ENCODE results near the gene PI16.

The PI16 gene

GRCh38 chr6:36924778-36925374 is 29.7 kb upstream of the PI16 start:
- Histone ChIP-seq H3K9ac (ENCODE audit: low read length) (no peak overlapping the region), H3K4me2 (ENCODE audit: low read depth, low read length) (no peak overlapping the region), H2AFZ (ENCODE audit: low read length) (no peak overlapping the region), H3K9me2 (replicated peaks; ENCODE audit: insufficient read depth, low read length) (no peaks in the 10 kb centered on the region), H3K36me3 (replicated peaks; ENCODE audit: insufficient read depth, low read length) (no peaks in the 10 kb centered on the region), H3K4me1 (ENCODE audit: low read length) (no peaks in the 10 kb centered on the region), H3K27me3 (replicated peaks; ENCODE audit: insufficient read depth, low read length) (no peaks in the 10 kb centered on the region), H3F3A (ENCODE audit: insufficient read depth, low read length) (no peaks in the 10 kb centered on the region), H3K27ac (ENCODE audit: low read length) (no peak overlapping the region), H4K20me1 (ENCODE audit: insufficient read depth, low read length) (no peaks in the 10 kb centered on the region), H3K9me3 (replicated peaks; ENCODE audit: insufficient read depth, low read length) (no peaks in the 10 kb centered on the region), H3K4me3 (ENCODE audit: low read length) (no peak overlapping the region), H3K79me2 (ENCODE audit: low read length) (no peaks in the 10 kb centered on the region)
- no peak for TF ChIP-seq CTCF (IDR thresholded peaks at IDR 0.05; ENCODE audit: low read length)
- no peak for TF ChIP-seq EZH2 (optimal IDR thresholded peaks at IDR 0.05; ENCODE audit: low read depth, low read length)
- no peak for TF ChIP-seq EZH2phosphoT487 (IDR thresholded peaks at IDR 0.05; ENCODE audit: low read length)
- no peak for DNase-seq

- Histone ChIP-seq H3K9me2 (replicated peaks; ENCODE audit: insufficient read depth, low read length) (no peaks in the 10 kb centered on the region), H4K20me1 (ENCODE audit: insufficient read depth, low read length) (no peaks in the 10 kb centered on the region), H3K9ac (ENCODE audit: low read length) (no peak overlapping the region), H3K27ac (ENCODE audit: low read length) (no peak overlapping the region), H3K4me1 (ENCODE audit: low read length) (no peaks in the 10 kb centered on the region), H3K36me3 (replicated peaks; ENCODE audit: insufficient read depth, low read length) (no peaks in the 10 kb centered on the region), H2AFZ (ENCODE audit: low read length) (no peak overlapping the region), H3K9me3 (replicated peaks; ENCODE audit: insufficient read depth, low read length) (no peaks in the 10 kb centered on the region), H3K79me2 (ENCODE audit: low read length) (no peaks in the 10 kb centered on the region), H3F3A (ENCODE audit: insufficient read depth, low read length) (no peaks in the 10 kb centered on the region), H3K4me2 (ENCODE audit: low read depth, low read length) (no peak overlapping the region), H3K27me3 (replicated peaks; ENCODE audit: insufficient read depth, low read length) (no peaks in the 10 kb centered on the region), H3K4me3 (ENCODE audit: low read length) (no peak overlapping the region)
- TF ChIP-seq CTCF (IDR thresholded peaks at IDR 0.05; ENCODE audit: low read length) (no peak), EZH2phosphoT487 (IDR thresholded peaks at IDR 0.05; ENCODE audit: low read length) (no peak), EZH2 (optimal IDR thresholded peaks at IDR 0.05; ENCODE audit: low read depth, low read length) (no peak)
- DNase-seq = no peak
Measured at GRCh38 chr6:36925809-36926208, 28.7 kb upstream of the PI16 start.

- H3K27ac ChIP-seq (ENCODE audit: low read length) = no peak overlapping the region
- no peak for TF ChIP-seq EZH2phosphoT487 (IDR thresholded peaks at IDR 0.05; ENCODE audit: low read length)
- no peak for TF ChIP-seq CTCF (IDR thresholded peaks at IDR 0.05; ENCODE audit: low read length)
- no peak for TF ChIP-seq EZH2 (optimal IDR thresholded peaks at IDR 0.05; ENCODE audit: low read depth, low read length)
- no peak for DNase-seq
Measured at GRCh38 chr6:36926708-36927513, 27.6 kb upstream of the PI16 start.

More at GRCh38 chr6:36926708-36927513, 27.6 kb upstream of the PI16 start:
- Histone ChIP-seq H3K79me2 (ENCODE audit: low read length) (no peaks in the 10 kb centered on the region), H3K9ac (ENCODE audit: low read length) (no peak overlapping the region), H4K20me1 (ENCODE audit: insufficient read depth, low read length) (no peaks in the 10 kb centered on the region), H3K9me2 (replicated peaks; ENCODE audit: insufficient read depth, low read length) (no peaks in the 10 kb centered on the region), H2AFZ (ENCODE audit: low read length) (no peak overlapping the region), H3K4me3 (ENCODE audit: low read length) (no peak overlapping the region), H3K27me3 (replicated peaks; ENCODE audit: insufficient read depth, low read length) (no peaks in the 10 kb centered on the region), H3K4me2 (ENCODE audit: low read depth, low read length) (no peak overlapping the region), H3K9me3 (replicated peaks; ENCODE audit: insufficient read depth, low read length) (no peaks in the 10 kb centered on the region), H3F3A (ENCODE audit: insufficient read depth, low read length) (no peaks in the 10 kb centered on the region), H3K4me1 (ENCODE audit: low read length) (no peaks in the 10 kb centered on the region), H3K36me3 (replicated peaks; ENCODE audit: insufficient read depth, low read length) (no peaks in the 10 kb centered on the region)

All from MM.1S (cell line).